GM23338 (cell line): Measurements from ENCODE around the gene B4GALT5. TPM values are rescaled to one million over a fixed set of nuclear protein-coding genes. Genes with fewer than 3 reads are reported as not detected.

Source experiments
- ATAC-seq: fragments of 200-7000 bp; cut with Tn5 transposase; 3 replicates; pipeline ENCODE4 v1.9.1; 2020
- DNase-seq: peaks from one replicate; pipeline ENCODE4 v3.0.0-alpha.2; 2015; ENCODE audit warnings: low spot score
- H2AFZ ChIP-seq: fragments of 200-600 bp; sonication (generic); 2 replicates; pipeline ENCODE4 v1.8.0; 2016; ENCODE audit warnings: antibody characterized with exemption, mild to moderate bottlenecking, moderate library complexity
- H3F3A ChIP-seq: fragments of 200-600 bp; sonication (generic); replicated peaks from 2 replicates; pipeline ENCODE4 v1.8.0; 2017; ENCODE audit warnings: antibody characterized with exemption, mixed run types, low read depth
- H3K27ac ChIP-seq: fragments of 200-600 bp; sonication (generic); 2 replicates; pipeline ENCODE4 v1.6.1; 2016; ENCODE audit warnings: low read depth
- H3K27me3 ChIP-seq: fragments of 200-600 bp; sonication (generic); 2 replicates; pipeline ENCODE4 v1.8.0; 2016; ENCODE audit warnings: mild to moderate bottlenecking, mixed run types, moderate library complexity; ENCODE audit not compliant: insufficient read depth
- H3K36me3 ChIP-seq: fragments of 200-600 bp; sonication (generic); 2 replicates; pipeline ENCODE4 v1.8.0; 2016; ENCODE audit warnings: mild to moderate bottlenecking; ENCODE audit not compliant: insufficient read depth
- H3K4me1 ChIP-seq: fragments of 200-600 bp; sonication (generic); 2 replicates; pipeline ENCODE4 v1.8.0; 2016; ENCODE audit warnings: mild to moderate bottlenecking, moderate library complexity; ENCODE audit not compliant: insufficient read depth
- H3K4me2 ChIP-seq: fragments of 200-600 bp; sonication (generic); 2 replicates; pipeline ENCODE4 v1.7.1; 2017; ENCODE audit warnings: mixed run types
- H3K4me3 ChIP-seq: fragments of 200-600 bp; sonication (generic); 2 replicates; pipeline ENCODE4 v1.6.1; 2016; ENCODE audit warnings: mixed run types
- H3K79me2 ChIP-seq: fragments of 200-600 bp; sonication (generic); replicated peaks from 2 replicates; pipeline ENCODE4 v1.8.0; 2017; ENCODE audit warnings: mild to moderate bottlenecking; ENCODE audit not compliant: insufficient read depth
- H3K9me2 ChIP-seq: fragments of 200-600 bp; sonication (generic); 2 replicates; pipeline ENCODE4 v1.8.0; 2017; ENCODE audit not compliant: insufficient read depth
- H4K20me1 ChIP-seq: fragments of 200-600 bp; sonication (generic); replicated peaks from 2 replicates; pipeline ENCODE4 v1.8.0; 2017; ENCODE audit warnings: mild to moderate bottlenecking; ENCODE audit not compliant: insufficient read depth
- H3K27ac Mint-ChIP-seq: 2 replicates; pipeline ENCODE4 v1.8.0; 2020; ENCODE audit warnings: inconsistent platforms, mild to moderate bottlenecking, moderate library complexity, mixed read lengths
- H3K27me3 Mint-ChIP-seq: 3 replicates; pipeline ENCODE4 v1.8.0; 2022; ENCODE audit warnings: low read depth, mild to moderate bottlenecking, moderate library complexity, mixed read lengths, inconsistent platforms; ENCODE audit not compliant: insufficient read depth, poor library complexity
- H3K36me3 Mint-ChIP-seq: 3 replicates; pipeline ENCODE4 v1.8.0; 2021; ENCODE audit warnings: low read depth, mild to moderate bottlenecking, inconsistent platforms, moderate library complexity, mixed read lengths
- H3K4me1 Mint-ChIP-seq: 3 replicates; pipeline ENCODE4 v1.8.0; 2020; ENCODE audit warnings: mild to moderate bottlenecking, inconsistent platforms, mixed read lengths
- H3K4me3 Mint-ChIP-seq: 3 replicates; pipeline ENCODE4 v1.8.0; 2021; ENCODE audit warnings: moderate library complexity, mild to moderate bottlenecking, inconsistent platforms, mixed read lengths
- H3K9me3 Mint-ChIP-seq: 3 replicates; pipeline ENCODE4 v1.8.0; 2020; ENCODE audit warnings: moderate library complexity, mild to moderate bottlenecking, inconsistent platforms, mixed read lengths
- CREB1 ChIP-seq: fragments of 250-450 bp; sonication (Bioruptor Pico); IDR thresholded peaks from 2 replicates; pipeline ENCODE4 v1.5.0; 2020; ENCODE audit warnings: low read depth, mild to moderate bottlenecking, moderate library complexity
- JUNB ChIP-seq: IDR thresholded peaks from one replicate; pipeline ENCODE4 v1.6.1; 2016; ENCODE audit warnings: antibody characterized with exemption; ENCODE audit not compliant: unreplicated experiment
- NANOG ChIP-seq: IDR thresholded peaks from 2 replicates; pipeline ENCODE4 v1.6.1; 2016; ENCODE audit warnings: antibody characterized with exemption, borderline replicate concordance
- POLR2AphosphoS5 ChIP-seq: IDR thresholded peaks from 2 replicates; pipeline ENCODE4 v1.6.1; 2016; ENCODE audit warnings: antibody characterized with exemption, low read depth
- REST ChIP-seq: IDR thresholded peaks from one replicate; pipeline ENCODE4 v1.6.1; 2018; ENCODE audit warnings: antibody characterized with exemption; ENCODE audit not compliant: unreplicated experiment
- ZNF114 ChIP-seq: fragments of 250-450 bp; sonication (Bioruptor Pico); IDR thresholded peaks from 2 replicates; pipeline ENCODE4 v1.5.0; 2020; ENCODE audit warnings: mild to moderate bottlenecking, moderate library complexity
- ZNF331 ChIP-seq: fragments of 250-450 bp; sonication (Bioruptor Pico); IDR thresholded peaks from 2 replicates; pipeline ENCODE4 v1.5.0; 2020; ENCODE audit warnings: low read depth, mild to moderate bottlenecking, moderate library complexity
- ZNF462 ChIP-seq: fragments of 250-450 bp; sonication (Bioruptor Pico); IDR thresholded peaks from 2 replicates; pipeline ENCODE4 v1.5.0; 2020; ENCODE audit warnings: mild to moderate bottlenecking, moderate library complexity
- polyA plus RNA-seq: library from polyadenylated mRNA; unstranded; fragments of >200 nt; fragmentation: Nextera tagmentation; extraction: Ambion mirVana; gene quantifications from 2 replicates; pipeline ENCODE4 v1.2.1, GENCODE V29; 2016
- total RNA-seq: library from RNA; depleted of rRNA; stranded (reverse); fragments of >200 nt; shearing (Covaris generic); gene quantifications from 2 replicates; pipeline ENCODE4 v1.2.3, GENCODE V29; 2014

The B4GALT5 gene
- total and polyA plus RNA-seq, 2 experiments from 2014 or later, result 19.1 to 50.3 TPM

GRCh38 chr20:49653925-49654434 is 59.7 kb downstream of the B4GALT5 start (continued):
- TF ChIP-seq REST, result no peak

- H4K20me1 ChIP-seq, result peaks cover 49% of the 10 kb centered on the region
- ATAC-seq (no peak), DNase-seq (no peak)
- H3K9me2 ChIP-seq, result no peaks in the 10 kb centered on the region
- no peak overlapping the region for H3K4me3 ChIP-seq
- Mint-ChIP-seq H3K4me1 (no peaks in the 10 kb centered on the region), H3K4me3 (no peak overlapping the region), H3K36me3 (peaks cover 66% of the 10 kb centered on the region), H3K27ac (no peak overlapping the region), H3K27me3 (no peaks in the 10 kb centered on the region), H3K9me3 (no peaks in the 10 kb centered on the region)
- H3K27me3 ChIP-seq, result no peaks in the 10 kb centered on the region
- H2AFZ ChIP-seq, result no peak overlapping the region
- no peaks in the 10 kb centered on the region for H3K4me1 ChIP-seq
- peaks cover 50% of the 10 kb centered on the region for H3K36me3 ChIP-seq
- H3K79me2 ChIP-seq, result peaks cover 82% of the 10 kb centered on the region
- no peaks in the 10 kb centered on the region; the same call in 1 of the 2 replicates for H3F3A ChIP-seq
- no peak overlapping the region for H3K27ac ChIP-seq
- TF ChIP-seq ZNF462 (CRISPR knock-in tag), result no peak
- no peak for TF ChIP-seq CREB1 (CRISPR knock-in tag)
- TF ChIP-seq ZNF114, result no peak
- no peak for TF ChIP-seq POLR2AphosphoS5
- no peak for TF ChIP-seq NANOG
- TF ChIP-seq ZNF331, result no peak
- TF ChIP-seq REST, result no peak
- no peak for TF ChIP-seq JUNB
- H3K4me2 ChIP-seq, result no peak overlapping the region
Measured at GRCh38 chr20:49649672-49650071, 64.0 kb downstream of the B4GALT5 start.
